Measurements from ENCODE around the gene ASTN1. TPM values are rescaled to one million over a fixed set of nuclear protein-coding genes. Genes with fewer than 3 reads are reported as not detected.

The ASTN1 gene
- total RNA-seq, 1 experiment from 2014 or later: not detected

DNA sequence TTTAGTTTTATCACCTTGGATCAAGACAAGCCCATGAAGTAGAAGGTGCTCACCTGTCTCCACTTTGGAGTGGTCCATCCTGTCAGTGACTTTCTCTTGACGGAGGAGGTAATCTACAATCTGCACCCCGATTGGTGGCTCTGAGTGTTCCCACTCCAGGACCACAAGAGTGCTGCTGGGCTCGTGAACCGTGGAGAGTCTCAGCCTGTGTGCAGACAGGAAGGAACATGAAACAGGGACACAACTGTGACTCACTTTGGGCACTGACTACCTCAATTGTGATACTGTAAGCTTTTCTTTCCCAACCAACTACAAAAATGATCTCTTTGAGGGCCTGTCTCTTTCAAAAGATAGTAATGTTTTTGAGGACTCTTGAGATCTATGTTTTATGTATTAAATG, 280.2 kb downstream of the ASTN1 start:
- Histone ChIP-seq H2AFZ (no peak overlapping the region), H3K79me2 (ENCODE audit: low read depth) (no peaks in the 10 kb centered on the region), H3K9me3 (ENCODE audit: insufficient read depth, low read depth) (no peaks in the 10 kb centered on the region), H4K20me1 (ENCODE audit: insufficient read depth) (no peaks in the 10 kb centered on the region), H3F3A (ENCODE audit: insufficient read depth, low read depth) (no peaks in the 10 kb centered on the region), H3K4me1 (replicated peaks; ENCODE audit: insufficient read depth) (no peaks in the 10 kb centered on the region), H3K36me3 (ENCODE audit: low read depth) (no peaks in the 10 kb centered on the region), H3K27me3 (ENCODE audit: insufficient read depth, low read depth) (0 out of 2 replicates have a peak, but pooled peaks cover 3% of the 10 kb centered on the region), H3K4me3 (no peak overlapping the region), H3K4me2 (no peak overlapping the region), H3K9me2 (ENCODE audit: insufficient read depth) (no peaks in the 10 kb centered on the region), H3K27ac (no peak overlapping the region)
- no TSS peak for BruUV-seq (replicated peaks)
- DNase-seq: no peak
- ChIA-PET CTCF (no interaction called here), POLR2A (ENCODE audit: unreplicated experiment) (no interaction called here)
- no peak for TF ChIP-seq EZH2 (IDR thresholded peaks at IDR 0.05; ENCODE audit: low read depth)
- TF ChIP-seq, protein P1, sequence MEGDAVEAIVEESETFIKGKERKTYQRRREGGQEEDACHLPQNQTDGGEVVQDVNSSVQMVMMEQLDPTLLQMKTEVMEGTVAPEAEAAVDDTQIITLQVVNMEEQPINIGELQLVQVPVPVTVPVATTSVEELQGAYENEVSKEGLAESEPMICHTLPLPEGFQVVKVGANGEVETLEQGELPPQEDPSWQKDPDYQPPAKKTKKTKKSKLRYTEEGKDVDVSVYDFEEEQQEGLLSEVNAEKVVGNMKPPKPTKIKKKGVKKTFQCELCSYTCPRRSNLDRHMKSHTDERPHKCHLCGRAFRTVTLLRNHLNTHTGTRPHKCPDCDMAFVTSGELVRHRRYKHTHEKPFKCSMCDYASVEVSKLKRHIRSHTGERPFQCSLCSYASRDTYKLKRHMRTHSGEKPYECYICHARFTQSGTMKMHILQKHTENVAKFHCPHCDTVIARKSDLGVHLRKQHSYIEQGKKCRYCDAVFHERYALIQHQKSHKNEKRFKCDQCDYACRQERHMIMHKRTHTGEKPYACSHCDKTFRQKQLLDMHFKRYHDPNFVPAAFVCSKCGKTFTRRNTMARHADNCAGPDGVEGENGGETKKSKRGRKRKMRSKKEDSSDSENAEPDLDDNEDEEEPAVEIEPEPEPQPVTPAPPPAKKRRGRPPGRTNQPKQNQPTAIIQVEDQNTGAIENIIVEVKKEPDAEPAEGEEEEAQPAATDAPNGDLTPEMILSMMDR (conservative IDR thresholded peaks at IDR 0.05): no peak
- intact Hi-C loops (cut with micrococcal nuclease; ENCODE audit: unreplicated experiment): loop anchor here (5.0 kb wide), 2 partner anchors 1732 to 1857 kb away; no protein-coding TSS in a partner anchor

DNA sequence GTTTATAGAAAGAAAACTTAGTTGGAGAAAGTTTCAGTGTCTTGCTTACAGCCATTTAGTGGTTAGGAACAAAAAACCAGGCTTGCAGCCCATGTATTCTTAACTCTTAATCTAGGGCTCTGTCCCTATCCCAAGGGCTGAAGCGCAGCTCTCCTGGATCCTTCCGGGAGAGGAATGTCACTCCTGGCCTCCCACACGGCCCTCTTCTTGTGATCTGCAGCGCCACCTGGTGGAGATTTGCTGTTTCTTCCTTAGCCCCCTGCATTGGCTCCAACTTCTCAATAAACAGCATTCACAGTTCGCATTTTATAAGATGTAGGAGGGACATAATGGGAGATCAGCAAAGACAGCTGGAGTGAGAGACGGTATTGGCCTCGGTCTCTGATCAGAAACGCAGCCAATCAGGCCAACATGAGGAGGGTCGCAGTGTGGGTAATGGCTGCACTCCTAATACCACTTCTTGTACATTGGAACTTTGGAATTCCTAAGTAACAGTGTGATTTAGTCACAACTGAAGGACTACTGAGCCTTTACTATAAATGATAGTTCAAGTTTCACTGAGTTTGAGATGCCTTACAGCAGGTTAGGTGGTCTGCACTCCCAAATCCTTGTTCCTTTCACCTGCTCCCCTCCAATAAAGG, 283.4 kb downstream of the ASTN1 start:
- Histone ChIP-seq H3K4me3 (no peak overlapping the region), H3K27ac (no peak overlapping the region), H3K79me2 (ENCODE audit: low read depth) (no peaks in the 10 kb centered on the region), H3K36me3 (ENCODE audit: low read depth) (no peaks in the 10 kb centered on the region), H3K9me3 (ENCODE audit: insufficient read depth, low read depth) (no peaks in the 10 kb centered on the region), H3F3A (ENCODE audit: insufficient read depth, low read depth) (no peaks in the 10 kb centered on the region), H3K4me1 (replicated peaks; ENCODE audit: insufficient read depth) (no peaks in the 10 kb centered on the region), H4K20me1 (ENCODE audit: insufficient read depth) (no peaks in the 10 kb centered on the region), H2AFZ (no peak overlapping the region), H3K4me2 (no peak overlapping the region), H3K9me2 (ENCODE audit: insufficient read depth) (no peaks in the 10 kb centered on the region), H3K27me3 (ENCODE audit: insufficient read depth, low read depth) (peaks cover 17% of the 10 kb centered on the region)
- intact Hi-C loops (cut with micrococcal nuclease; ENCODE audit: unreplicated experiment): loop anchor here (1.0 to 5.0 kb wide), 4 partner anchors 321 to 1854 kb away; no protein-coding TSS in a partner anchor
- CTCF ChIA-PET: interaction anchor here (0.6 kb wide), 1 partner anchor 517 kb away, joined by 3 read pairs; no protein-coding TSS in a partner anchor
- TF ChIP-seq, protein P1 (conservative IDR thresholded peaks at IDR 0.05): peak; percentile 89
- no peak for TF ChIP-seq EZH2 (IDR thresholded peaks at IDR 0.05; ENCODE audit: low read depth)
- peak in 1 of 2 experiments; percentile 38 for DNase-seq
- POLR2A ChIA-PET (ENCODE audit: unreplicated experiment): no interaction called here
- BruUV-seq (replicated peaks): no TSS peak

DNA sequence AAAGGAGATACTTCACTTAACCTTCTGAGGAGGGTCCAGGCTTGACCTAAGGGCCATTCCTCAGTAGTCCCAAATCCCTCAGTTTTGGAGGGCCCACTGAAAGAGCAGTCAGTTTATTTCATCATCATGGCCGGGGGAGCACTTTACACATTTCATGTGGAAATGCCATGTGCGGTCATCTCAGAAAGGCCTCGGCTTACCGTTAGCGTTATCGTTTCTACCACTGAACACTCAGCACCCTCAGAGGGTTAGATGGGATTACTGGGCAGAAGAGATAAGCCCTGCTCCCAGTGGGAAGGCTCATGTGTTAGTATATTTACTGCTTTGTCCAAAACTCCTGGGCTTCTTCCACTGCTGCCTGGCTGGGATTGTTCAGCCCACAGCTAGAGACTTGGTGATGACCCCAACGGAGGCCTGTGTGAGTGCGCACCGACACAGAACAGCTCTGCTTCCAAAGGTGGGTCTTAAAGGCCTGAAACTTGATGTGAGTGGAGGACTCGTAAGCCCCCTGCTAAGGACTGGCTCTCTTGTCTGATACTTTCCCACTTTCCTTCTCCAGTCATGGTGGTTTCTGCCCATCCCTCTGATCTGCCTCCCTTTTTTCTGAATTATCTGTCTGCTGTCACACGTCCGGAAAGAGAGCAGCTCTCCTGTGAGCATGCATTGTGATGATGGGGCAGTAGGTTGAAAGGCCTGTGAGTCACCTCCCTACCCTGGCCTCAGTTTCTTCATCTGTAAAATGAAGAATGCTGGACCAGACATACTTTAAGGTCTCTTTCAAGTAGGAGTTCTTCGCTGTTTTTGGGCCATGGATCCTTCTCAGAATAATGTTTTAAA, 284.5 kb downstream of the ASTN1 start:
- BruUV-seq (replicated peaks): no TSS peak
- H3K9me2 ChIP-seq (ENCODE audit: insufficient read depth): no peaks in the 10 kb centered on the region
- intact Hi-C loops (cut with micrococcal nuclease; ENCODE audit: unreplicated experiment): loop anchor here (5.0 kb wide), 2 partner anchors 1728 to 1853 kb away; no protein-coding TSS in a partner anchor

More for the DNA sequence above, 284.5 kb downstream of the ASTN1 start:
- Histone ChIP-seq H3F3A (ENCODE audit: insufficient read depth, low read depth) (no peaks in the 10 kb centered on the region), H3K4me1 (replicated peaks; ENCODE audit: insufficient read depth) (no peaks in the 10 kb centered on the region), H4K20me1 (ENCODE audit: insufficient read depth) (no peaks in the 10 kb centered on the region), H3K27me3 (ENCODE audit: insufficient read depth, low read depth) (peaks cover 22% of the 10 kb centered on the region), H3K4me3 (no peak overlapping the region), H3K27ac (no peak overlapping the region), H3K36me3 (ENCODE audit: low read depth) (no peaks in the 10 kb centered on the region), H3K4me2 (no peak overlapping the region), H2AFZ (no peak overlapping the region), H3K9me3 (ENCODE audit: insufficient read depth, low read depth) (no peaks in the 10 kb centered on the region), H3K79me2 (ENCODE audit: low read depth) (no peaks in the 10 kb centered on the region)
- CTCF ChIA-PET: interaction anchor here (0.5 to 0.6 kb wide), 2 partner anchors 64 to 516 kb away, joined by 3 read pairs; no protein-coding TSS in a partner anchor
- POLR2A ChIA-PET (ENCODE audit: unreplicated experiment): no interaction called here
- DNase-seq: no peak
- TF ChIP-seq, protein P1 (conservative IDR thresholded peaks at IDR 0.05): no peak
- no peak for TF ChIP-seq EZH2 (IDR thresholded peaks at IDR 0.05; ENCODE audit: low read depth)
